Effector CD4-positive, alpha-beta T cell (primary cell): ENCODE results near the gene PEX14.
"Not testable (repeated sequence)": the region's sequence is repeated elsewhere in the genome, so short reads cannot be mapped to it uniquely, and the experiment has no call there.

Experiments
- DNase-seq: peaks from one replicate; pipeline ENCODE4 v3.0.0-alpha.2; 2020

PEX14 gene

DNA sequence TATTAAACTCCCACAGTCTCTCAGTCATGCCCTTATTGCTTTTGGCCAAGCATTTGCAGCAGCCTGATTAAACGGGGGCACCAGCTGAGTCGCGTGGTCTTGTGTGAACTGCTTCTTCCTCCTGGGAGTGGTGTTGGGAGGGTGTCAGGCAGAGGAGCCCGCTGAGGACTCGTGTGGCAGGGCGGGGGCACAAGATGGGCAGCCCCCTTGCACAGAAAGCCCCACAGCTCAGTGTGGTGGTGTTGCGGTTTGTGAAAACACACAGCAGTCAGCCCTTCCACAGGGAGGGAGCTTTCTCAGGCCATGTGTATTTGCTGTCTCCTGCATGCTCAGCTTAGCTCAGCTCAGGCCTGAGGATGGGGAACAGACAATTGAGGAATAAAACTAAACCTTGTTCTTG, 22.4 kb downstream of the PEX14 start:
- no peak for DNase-seq

DNA sequence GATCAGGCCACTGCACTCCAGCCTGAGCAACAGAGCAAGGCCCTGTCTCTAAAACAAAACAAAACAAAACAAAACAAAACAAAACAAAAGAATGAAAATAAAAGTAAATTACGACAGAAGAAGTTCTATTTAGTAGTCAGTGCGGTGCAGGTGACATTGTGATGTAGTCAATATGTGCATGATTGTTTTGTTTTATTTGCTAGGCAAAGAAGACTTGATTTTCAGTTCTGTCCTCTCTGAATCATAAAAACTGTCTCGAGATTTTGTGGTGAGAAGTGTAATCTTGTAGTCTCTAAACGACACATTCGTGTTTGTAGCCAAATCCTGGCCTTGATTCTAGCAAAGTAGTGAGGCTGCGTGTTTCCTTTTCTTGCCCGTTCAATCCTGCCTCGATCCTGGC, 23.5 kb downstream of the PEX14 start:
- DNase-seq: no peak

DNA sequence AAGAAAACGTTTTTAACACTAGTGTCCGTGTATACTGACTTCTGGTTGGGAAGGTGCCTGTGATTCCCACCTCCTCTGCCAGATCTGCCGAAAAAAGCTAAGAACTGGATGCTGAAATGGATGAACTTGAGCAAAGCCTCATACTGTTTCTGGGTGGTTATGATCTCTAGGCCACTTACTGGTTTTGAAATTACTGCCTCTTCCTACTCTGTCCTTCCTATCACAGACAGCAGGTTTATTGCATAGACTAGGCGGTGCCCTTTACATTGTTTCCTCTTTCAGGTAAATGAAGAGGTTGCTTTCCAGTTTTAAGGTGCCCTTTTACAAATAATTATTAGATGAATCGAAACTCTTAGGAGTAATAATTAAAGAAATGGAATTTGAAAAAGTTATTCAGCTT, 27.5 kb downstream of the PEX14 start:
- DNase-seq: no peak

DNA sequence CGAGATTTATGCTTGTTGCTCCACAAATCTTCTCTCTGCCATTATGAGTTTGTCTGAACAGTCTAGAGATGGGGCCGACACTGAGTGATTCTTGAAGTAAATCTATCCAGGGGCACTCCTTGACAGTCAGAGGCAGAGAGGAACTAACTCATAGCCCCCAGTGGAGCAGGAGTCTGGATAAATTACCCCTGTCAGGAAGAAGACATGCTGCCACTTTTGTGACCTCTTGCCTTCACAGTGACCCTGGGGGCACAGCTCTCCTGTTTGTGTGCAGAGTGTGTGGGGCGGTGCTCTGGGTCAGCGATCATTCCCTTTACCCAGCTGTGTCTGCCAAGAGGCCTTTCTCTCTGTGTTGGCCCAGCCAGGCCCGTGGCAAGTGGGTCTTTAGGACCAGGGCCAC, 29.5 kb downstream of the PEX14 start:
- no peak for DNase-seq

GRCh38 chr1:10506046-10506676, 31.4 kb downstream of the PEX14 start:
- not testable (repeated sequence) for DNase-seq

DNA sequence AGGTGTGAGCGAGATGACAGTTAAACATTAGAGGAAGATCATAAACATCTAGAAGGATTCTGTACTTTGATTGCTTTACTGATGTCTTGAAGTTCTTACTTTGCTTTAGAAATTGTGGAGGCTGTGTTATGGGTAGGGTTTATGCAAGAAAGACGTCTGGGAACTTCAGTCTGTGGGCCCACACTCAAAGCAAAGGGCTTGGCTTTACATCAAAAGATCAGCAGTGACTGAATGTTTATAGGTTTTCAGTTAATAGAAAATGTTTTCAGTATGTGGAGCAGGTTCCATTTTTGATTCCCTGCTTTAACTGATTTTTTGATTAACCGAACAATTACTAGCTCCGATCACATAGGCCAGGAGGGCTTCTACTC, 31.9 kb downstream of the PEX14 start:
- no peak for DNase-seq

- DNase-seq: peak; percentile 28
Measured at GRCh38 chr1:10507111-10507879, 32.5 kb downstream of the PEX14 start.

DNA sequence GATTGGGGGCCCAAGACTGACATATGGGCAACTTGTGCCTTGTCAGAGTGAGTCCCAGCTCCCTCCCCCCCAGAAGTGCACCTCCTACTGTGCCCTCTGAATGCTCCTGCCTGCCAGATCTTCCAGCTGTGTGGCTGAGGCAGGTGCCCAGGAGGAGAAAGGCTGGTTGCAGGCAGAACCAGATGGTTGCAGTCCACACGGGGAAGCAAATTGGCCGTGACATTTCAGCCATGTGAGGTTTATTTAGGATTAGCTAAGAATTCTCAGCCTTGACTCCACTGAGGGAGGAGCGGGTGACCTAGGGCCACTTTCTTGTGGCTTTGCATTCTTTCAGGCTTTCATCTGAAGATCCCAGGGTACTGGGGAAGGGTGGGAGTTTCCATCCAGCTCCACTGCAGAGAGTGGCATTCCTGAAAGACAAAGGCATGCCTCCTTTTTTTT, 33.8 kb downstream of the PEX14 start:
- no peak for DNase-seq

DNA sequence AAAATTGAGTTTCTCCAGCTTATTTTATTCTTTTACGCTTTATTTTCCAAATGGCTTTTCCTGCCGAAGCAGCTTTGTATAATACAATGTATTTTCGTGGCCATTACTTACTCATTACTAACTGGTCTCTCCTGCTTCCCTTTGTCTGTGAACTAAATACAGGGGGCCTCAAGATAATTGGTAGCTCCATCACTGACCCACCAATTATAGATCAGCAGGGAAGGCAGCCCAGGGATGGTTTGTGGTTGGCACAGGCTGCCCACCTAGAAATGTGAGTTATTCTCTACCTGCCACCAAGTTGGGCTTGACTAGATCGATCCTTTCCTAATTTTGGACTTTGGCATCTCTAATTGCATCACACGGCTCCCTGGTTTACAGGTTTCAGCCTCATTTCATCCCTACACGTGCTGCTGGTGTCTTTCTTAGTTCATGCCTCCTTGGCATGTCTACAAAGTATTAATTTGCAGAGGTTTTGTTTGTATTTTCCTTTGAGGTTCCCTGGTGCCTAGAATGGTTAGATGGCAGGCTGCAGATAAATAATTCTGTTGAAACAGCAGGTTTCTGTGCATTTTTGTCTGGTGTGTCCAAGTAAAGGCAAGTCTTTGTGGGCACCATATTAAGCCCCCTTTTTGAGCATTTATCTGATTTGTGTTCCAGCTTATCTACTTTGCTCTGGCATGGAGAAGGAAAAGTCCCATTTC, 35.2 kb downstream of the PEX14 start:
- no peak for DNase-seq

- DNase-seq: peak; percentile 69
Measured at GRCh38 chr1:10510520-10511493, 36.1 kb downstream of the PEX14 start.

GRCh38 chr1:10511494-10511885, 36.7 kb downstream of the PEX14 start:
- no peak for DNase-seq

DNA sequence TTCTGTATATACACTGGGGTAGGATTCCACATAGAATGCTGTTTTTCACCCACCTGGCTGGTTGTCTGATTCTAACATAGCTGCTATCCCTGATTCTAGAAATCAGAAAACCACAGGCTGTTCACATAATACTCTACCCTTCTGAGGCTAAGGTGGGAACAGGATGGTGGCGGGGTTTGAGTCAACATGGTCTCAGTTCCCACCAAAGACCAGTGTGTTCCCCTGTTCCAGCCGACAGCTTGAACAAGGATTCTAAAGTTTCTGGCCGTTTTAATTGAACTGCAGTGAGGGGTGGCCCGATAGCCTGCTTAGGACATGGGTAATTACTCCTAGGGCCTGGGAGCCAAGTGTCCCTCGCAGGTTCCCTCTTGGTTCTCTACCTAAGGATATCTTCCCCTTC, 38.4 kb downstream of the PEX14 start:
- no peak for DNase-seq

DNA sequence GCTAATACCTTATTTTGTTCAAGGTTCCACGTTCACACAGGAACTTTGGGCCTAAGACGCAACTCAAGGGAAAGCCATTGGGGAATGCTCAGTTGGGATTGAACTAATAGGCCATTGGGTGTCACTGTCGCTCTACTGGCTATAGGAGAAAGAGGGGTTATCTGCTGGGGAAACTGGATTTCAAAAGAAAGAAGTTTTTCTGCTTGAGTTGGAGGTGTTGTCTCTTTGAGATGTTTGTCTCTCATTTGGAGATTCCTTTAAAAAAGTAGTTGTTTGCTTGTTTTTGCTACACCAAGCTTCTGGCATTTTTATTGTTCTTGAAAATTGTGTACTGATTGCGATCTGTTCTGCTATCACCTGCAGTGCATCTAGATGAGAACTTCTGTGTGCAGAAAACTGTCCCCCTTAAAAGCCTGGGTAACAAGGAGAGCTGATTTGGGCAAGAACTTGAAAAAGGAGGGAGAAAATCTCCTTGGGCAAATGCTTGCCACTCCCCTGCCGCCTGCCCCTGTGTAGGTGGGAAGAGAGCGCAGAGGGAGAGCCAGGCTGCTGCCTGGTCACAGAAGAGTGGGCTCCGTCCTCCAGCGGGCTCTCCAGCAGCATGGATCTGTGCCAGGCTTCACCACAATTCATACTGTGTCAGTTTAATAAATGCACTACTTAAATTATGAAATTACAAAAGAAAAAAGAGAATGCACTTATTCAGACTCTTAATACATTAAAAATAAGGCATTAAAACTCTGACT, 39.9 kb downstream of the PEX14 start:
- no peak for DNase-seq

GRCh38 chr1:10515301-10515975, 40.7 kb downstream of the PEX14 start:
- DNase-seq: no peak

GRCh38 chr1:10515976-10516750, 41.4 kb downstream of the PEX14 start:
- no peak for DNase-seq

DNA sequence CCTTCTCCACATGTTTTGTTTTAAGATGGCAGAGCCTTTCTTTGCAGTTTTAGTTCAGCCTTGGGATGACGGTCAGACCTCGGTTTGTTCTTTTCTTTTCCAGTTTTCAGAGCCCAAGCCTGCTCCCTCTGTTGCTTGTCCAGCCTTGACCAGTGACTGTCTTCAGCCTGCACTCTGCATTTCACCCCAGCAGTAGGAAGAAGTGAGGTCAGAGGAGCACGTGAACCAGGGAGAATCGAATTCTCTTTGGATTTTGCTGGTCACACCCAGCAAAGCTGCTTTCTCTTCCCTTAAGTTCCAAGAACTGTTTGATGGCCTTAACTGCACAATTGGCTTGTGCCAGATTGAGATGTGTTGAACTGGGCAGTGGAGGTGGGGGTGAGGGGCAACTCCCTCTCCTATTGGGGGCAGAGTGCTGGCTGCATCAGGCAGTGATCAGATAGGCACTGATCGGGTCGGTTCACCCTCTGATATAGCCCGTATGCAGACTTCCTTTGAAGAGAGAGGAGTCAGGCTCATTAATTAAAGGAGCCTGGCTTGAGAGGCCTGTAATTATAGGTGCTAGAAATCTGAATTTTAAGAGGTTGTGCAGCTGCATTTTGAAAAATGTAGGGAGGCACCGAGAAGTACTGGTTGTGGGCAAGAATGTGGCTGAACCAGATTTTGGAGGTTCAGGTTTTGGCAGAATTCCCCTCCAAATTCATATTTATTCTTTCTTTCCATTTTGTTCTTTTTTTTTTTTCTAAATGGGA, 42.4 kb downstream of the PEX14 start:
- DNase-seq: no peak

- DNase-seq: no peak
Measured at GRCh38 chr1:10517677-10517982, 42.9 kb downstream of the PEX14 start.

GRCh38 chr1:10519016-10519417, 44.3 kb downstream of the PEX14 start:
- no peak for DNase-seq

GRCh38 chr1:10520497-10520896, 45.7 kb downstream of the PEX14 start:
- no peak for DNase-seq

- DNase-seq: no peak
Measured at GRCh38 chr1:10520952-10521351, 46.2 kb downstream of the PEX14 start.
